Suppressor macrophage treated with lipopolysaccharide for 4 hours (primary cell): ENCODE results near the gene ADGRV1.

Experiments
- DNase-seq: peaks from one replicate; pipeline ENCODE4 v3.0.0-alpha.2; 2020

ADGRV1 gene

GRCh38 chr5:91178461-91178860 lies 619.9 kb downstream of the ADGRV1 start:
- peak; percentile 24 for DNase-seq

- no peak for DNase-seq
Measured at GRCh38 chr5:91179018-91179417, 620.4 kb downstream of the ADGRV1 start.

GRCh38 chr5:91180506-91180905 lies 621.9 kb downstream of the ADGRV1 start:
- no peak for DNase-seq

GRCh38 chr5:91182763-91183162 lies 624.2 kb downstream of the ADGRV1 start:
- peak; percentile 83 for DNase-seq

- peak; percentile 42 for DNase-seq
Measured at GRCh38 chr5:91183743-91184142, 625.1 kb downstream of the ADGRV1 start.

GRCh38 chr5:91186101-91186500 lies 627.5 kb downstream of the ADGRV1 start:
- DNase-seq, result no peak

- no peak for DNase-seq
Measured at GRCh38 chr5:91187032-91187431, 628.4 kb downstream of the ADGRV1 start.

- no peak for DNase-seq
Measured at GRCh38 chr5:91188755-91189154, 630.2 kb downstream of the ADGRV1 start.

- DNase-seq, result peak; percentile 59
Measured at GRCh38 chr5:91189480-91190313, 631.1 kb downstream of the ADGRV1 start.

GRCh38 chr5:91190314-91190690 lies 631.7 kb downstream of the ADGRV1 start:
- no peak for DNase-seq

GRCh38 chr5:91194824-91195381 lies 636.3 kb downstream of the ADGRV1 start:
- DNase-seq, result no peak

GRCh38 chr5:91200692-91201091 lies 642.1 kb downstream of the ADGRV1 start:
- no peak for DNase-seq

- no peak for DNase-seq
Measured at GRCh38 chr5:91206103-91206502, 647.5 kb downstream of the ADGRV1 start.

- peak; percentile 30 for DNase-seq
Measured at GRCh38 chr5:91206734-91207133, 648.1 kb downstream of the ADGRV1 start.

- DNase-seq, result no peak
Measured at GRCh38 chr5:91207248-91207647, 648.7 kb downstream of the ADGRV1 start.

GRCh38 chr5:91211997-91212713 lies 653.6 kb downstream of the ADGRV1 start:
- DNase-seq, result peak; percentile 37

- DNase-seq, result peak; percentile 12
Measured at GRCh38 chr5:91212714-91213092, 654.1 kb downstream of the ADGRV1 start.
